ENCODE data around the gene UBXN10. TPM values are rescaled to one million over a fixed set of nuclear protein-coding genes. Genes with fewer than 3 reads are reported as not detected.
A peak's percentile ranks its signal among the peaks of the same experiment; 100 is the strongest.

UBXN10 gene
- total RNA-seq, 1 donor = 0.81 TPM

DNA sequence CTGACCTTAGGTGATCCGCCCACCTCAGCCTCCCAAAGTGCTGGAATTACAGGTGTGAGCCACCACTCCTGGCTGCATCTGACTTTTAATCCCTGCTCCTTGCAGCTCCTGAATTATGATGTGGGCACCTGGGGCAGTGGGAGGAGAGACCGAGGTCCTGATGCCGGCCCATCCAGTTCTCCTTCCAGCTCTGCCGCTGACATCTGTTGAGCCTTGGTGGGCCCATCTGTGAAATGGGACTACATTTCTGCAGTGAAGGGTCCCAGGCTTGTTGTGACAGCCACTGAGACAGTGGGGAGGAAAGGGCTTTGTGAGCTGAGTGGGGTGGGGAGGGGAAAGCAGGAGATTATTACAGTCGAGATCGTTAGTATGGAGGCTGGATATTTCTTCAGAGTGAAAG lies 34.9 kb upstream of the UBXN10 start:
- DNase-seq (ENCODE audit: low read depth in 2 of 3, low spot score in 2 of 3) = no peak

GRCh38 chr1:20151906-20152598 lies 33.8 kb upstream of the UBXN10 start:
- DNase-seq (ENCODE audit: low read depth in 2 of 3, low spot score in 2 of 3) = peak; percentile 63 to 76 (median 63)

GRCh38 chr1:20152599-20152930 lies 33.3 kb upstream of the UBXN10 start:
- DNase-seq (ENCODE audit: low read depth in 2 of 3, low spot score in 2 of 3) = no peak

GRCh38 chr1:20153000-20153418 lies 32.9 kb upstream of the UBXN10 start:
- DNase-seq (ENCODE audit: low read depth in 2 of 3, low spot score in 2 of 3) = peak in 1 of 3 donors; percentile 59

GRCh38 chr1:20154301-20154831 lies 31.5 kb upstream of the UBXN10 start:
- DNase-seq (ENCODE audit: low read depth in 2 of 3, low spot score in 2 of 3) = no peak

DNA sequence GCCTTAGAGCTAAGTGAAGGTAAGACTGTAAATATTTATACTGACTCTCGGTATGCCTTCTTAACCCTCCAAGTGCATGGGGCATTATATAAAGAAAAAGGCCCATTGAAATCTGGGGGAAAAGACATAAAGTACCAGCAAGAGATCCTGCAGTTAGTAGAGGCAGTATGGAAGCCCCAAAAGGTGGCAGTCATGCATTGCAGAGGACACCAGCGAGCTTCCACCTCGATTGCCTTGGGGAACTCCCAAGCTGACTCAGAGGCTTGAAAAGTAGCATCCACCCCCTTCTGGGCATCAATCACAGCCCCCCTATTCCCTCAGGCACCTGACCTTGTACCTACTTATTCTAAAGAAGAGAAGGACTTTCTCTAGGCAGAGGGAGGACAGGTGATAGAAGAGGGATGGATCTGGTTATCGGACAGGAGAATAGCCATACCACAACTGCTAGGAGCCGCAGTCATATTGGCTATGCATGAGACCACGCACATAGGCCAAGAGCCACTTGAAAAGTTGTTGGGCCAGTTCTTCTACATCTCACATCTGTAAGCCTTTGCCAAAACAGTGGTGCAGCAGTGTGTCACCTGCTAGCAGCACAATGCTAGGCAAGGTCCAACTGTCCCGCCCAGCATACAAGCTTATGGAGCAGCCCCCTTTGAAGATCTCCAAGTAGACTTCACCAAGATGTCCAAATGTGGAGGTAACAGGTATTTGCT lies 27.4 kb upstream of the UBXN10 start:
- no peak for DNase-seq (ENCODE audit: low read depth in 2 of 3, low spot score in 2 of 3)

GRCh38 chr1:20160034-20160433 lies 25.9 kb upstream of the UBXN10 start:
- DNase-seq (ENCODE audit: low read depth in 2 of 3, low spot score in 2 of 3) = peak in 1 of 3 donors; percentile 22

DNA sequence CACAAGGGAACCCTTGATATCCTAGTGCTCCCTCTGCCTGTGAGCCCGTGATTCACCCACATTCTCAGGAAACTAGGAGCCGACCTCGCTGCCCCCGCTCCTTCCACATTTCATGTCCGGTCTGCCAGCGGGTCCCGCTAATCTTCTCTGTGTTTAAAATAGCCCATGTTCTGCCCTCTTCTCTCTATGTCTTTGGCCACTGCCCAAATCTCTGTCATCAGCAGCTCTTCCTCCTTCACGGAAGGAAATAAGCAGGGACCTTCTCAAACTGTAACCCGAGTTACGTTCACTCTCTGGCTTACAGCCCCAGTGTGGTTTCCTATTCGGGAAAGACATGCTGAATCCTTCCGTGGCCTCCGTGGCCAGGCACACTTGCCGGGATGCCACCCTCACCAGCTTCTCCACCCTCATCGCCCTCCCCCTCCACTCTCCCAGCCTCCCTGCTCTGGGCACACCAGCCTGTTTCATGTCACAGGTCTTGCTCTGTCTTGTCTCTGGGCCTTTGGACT lies 21.1 kb upstream of the UBXN10 start:
- no peak for DNase-seq (ENCODE audit: low read depth in 2 of 3, low spot score in 2 of 3)

GRCh38 chr1:20165522-20165951 lies 20.4 kb upstream of the UBXN10 start:
- peak in 1 of 3 donors; percentile 40 for DNase-seq (ENCODE audit: low read depth in 2 of 3, low spot score in 2 of 3)

- DNase-seq (ENCODE audit: low read depth in 2 of 3, low spot score in 2 of 3) = no peak
These were observed 19.8 kb upstream of the UBXN10 start for GRCh38 chr1:20166051-20166450.

DNA sequence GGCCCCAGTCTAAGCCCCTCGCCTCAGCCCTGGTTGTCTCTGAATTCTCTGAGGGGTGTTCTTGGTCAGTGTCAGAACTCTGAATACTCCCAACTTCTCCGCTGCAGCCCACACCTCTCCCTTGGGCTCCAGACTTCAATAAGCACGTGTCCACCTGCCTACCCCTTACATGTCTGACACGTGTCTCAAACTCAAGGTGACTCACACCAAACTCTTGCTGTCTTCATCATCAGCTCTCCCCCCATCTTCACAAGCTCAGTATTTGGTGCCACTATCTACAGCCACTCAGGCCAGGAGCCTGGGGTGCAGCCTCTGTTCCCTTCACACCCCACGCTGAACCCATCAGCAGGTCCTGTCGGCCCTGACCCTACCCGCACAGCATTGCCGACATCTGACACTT lies 18.8 kb upstream of the UBXN10 start:
- DNase-seq (ENCODE audit: low read depth in 2 of 3, low spot score in 2 of 3) = no peak

- DNase-seq (ENCODE audit: low read depth in 2 of 3, low spot score in 2 of 3) = no peak
These were observed 17.1 kb upstream of the UBXN10 start for GRCh38 chr1:20168564-20169491.

DNA sequence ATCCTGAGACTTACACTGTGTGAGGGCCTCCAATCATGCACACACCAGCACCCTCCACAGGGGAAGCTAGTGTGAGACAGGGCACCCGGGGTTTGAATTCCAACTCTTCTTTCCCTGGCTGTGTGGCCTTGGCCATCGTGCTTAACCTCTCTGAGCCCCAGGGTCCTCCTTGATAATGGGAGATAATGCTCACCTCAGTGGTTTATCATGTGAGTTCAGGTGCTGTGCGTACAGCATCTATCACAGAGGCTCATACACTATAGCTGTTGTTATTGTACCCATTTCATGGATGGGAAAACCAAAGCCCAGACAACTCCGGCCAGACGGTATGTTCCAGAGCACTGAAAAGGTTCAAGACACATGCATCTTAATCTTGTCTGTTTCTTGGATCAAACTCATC lies 16.0 kb upstream of the UBXN10 start:
- no peak for DNase-seq (ENCODE audit: low read depth in 2 of 3, low spot score in 2 of 3)

- no peak for DNase-seq (ENCODE audit: low read depth in 2 of 3, low spot score in 2 of 3)
These were observed 13.8 kb upstream of the UBXN10 start for GRCh38 chr1:20172033-20172590.

GRCh38 chr1:20174937-20175666 lies 10.8 kb upstream of the UBXN10 start:
- DNase-seq (ENCODE audit: low read depth in 2 of 3, low spot score in 2 of 3) = no peak

DNA sequence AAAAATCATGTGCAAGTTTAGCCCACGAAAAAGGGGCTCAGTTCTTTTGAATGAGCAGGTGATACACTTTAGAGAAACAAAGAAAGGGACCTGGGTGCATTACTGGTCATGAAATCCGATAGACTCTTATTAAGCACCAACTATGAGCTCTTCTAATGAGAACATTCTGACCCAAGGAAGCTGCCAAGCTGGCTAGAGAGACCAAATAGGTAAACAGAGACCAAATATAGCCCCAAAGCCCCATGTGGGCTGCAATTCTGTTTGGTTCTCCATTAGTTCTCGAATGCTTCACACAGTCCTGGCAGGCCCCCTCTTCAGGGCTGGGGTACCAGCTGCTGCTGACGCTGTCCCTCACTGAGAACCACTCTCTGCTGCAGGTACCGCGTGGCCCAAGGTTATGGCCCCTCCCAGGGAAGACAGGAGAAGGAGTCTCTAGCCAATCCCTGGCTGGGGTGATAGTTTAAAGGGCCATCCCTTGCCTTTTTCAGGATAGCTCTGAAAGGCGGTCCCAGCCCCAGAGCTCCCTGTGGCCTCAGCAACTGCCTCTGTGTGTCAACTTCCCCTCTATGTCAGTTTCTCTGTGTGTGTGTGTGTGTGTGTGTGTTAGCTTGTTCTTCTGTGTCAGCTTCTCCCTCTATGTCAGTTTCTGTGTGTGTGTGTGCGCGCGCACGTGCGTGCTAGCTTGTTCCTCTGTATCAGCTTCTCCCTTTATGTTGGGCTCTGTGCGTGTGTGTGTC lies 7.1 kb upstream of the UBXN10 start:
- peak in 1 of 3 donors; percentile 12 for DNase-seq (ENCODE audit: low read depth in 2 of 3, low spot score in 2 of 3)

DNA sequence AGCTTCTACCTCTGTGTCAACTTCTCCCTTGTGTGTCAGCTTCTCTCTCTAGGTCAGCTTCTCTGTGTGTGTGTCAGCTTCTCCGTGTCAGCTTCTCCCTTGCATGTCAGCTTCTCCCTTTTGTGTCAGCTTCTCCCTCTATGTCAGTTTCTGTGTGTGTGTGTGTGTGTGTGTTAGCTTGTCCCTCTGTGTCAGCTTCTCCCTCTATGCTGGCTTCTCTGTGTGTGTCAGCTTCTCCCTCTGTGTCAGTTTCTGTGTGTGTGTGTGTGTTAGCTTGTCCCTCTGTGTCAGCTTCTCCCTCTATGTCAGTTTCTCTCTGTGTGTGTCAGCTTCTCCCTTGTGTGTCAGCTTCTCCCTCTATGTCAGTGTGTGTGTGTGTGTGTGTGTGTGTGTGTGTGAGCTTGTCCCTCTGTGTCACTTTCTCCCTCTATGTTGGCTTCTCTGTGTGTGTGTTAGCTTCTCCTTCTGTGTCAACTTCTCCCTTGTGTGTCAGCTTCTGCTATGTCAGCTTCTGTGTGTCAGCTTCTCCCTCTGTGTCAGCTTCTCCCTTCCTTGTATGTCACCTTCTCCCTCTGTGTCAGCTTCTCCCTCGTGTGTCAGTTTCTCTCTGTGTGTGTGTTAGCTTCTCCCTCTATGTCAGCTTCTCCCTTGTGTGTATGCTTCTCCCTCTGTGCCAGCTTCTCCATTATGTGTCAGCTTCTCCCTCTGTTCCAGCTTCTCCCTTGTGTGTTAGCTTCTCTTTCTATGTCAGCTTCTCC lies 6.3 kb upstream of the UBXN10 start:
- DNase-seq (ENCODE audit: low read depth in 2 of 3, low spot score in 2 of 3) = no peak

- DNase-seq (ENCODE audit: low read depth in 2 of 3, low spot score in 2 of 3) = no peak
These were observed 5.6 kb upstream of the UBXN10 start for GRCh38 chr1:20180129-20180843.
